RKO (cell line): ENCODE results near the gene SPTA1.

Experiments used
- DNase-seq: peaks from one replicate; pipeline ENCODE4 v3.0.0-alpha.2; 2016; ENCODE audit warnings: low spot score

The SPTA1 gene

GRCh38 chr1:158570480-158570879 is 116.0 kb downstream of the SPTA1 start, which contains the start of gene OR6P1:
TSS of gene OR6P1 (minus strand) at chr1:158570580. CDS start at chr1:158563604, 6,976 bp downstream.
- no peak for DNase-seq

GRCh38 chr1:158564608-158565007 is 121.9 kb downstream of the SPTA1 start:
- no peak for DNase-seq

- DNase-seq = no peak
Measured at GRCh38 chr1:158563853-158564252, 122.7 kb downstream of the SPTA1 start.
